KMS-11 (cell line): Measurements from ENCODE around the gene MAG.

Source experiments
- H2AFZ ChIP-seq: fragments of 200-600 bp; sonication (generic); 2 replicates; pipeline ENCODE4 v1.6.1; 2016; ENCODE audit warnings: antibody characterized with exemption, mixed run types, low read depth
- H3K27ac ChIP-seq: fragments of 200-600 bp; sonication (generic); 2 replicates; pipeline ENCODE4 v1.6.1; 2016; ENCODE audit warnings: mild to moderate bottlenecking, mixed run types
- H3K27me3 ChIP-seq: fragments of 200-600 bp; sonication (generic); 2 replicates; pipeline ENCODE4 v1.6.1; 2017; ENCODE audit warnings: mild to moderate bottlenecking, low read depth, mixed run types, moderate library complexity; ENCODE audit not compliant: insufficient read depth
- H3K36me3 ChIP-seq: fragments of 200-600 bp; sonication (generic); 2 replicates; pipeline ENCODE4 v1.6.1; 2017; ENCODE audit warnings: mild to moderate bottlenecking, mixed run types; ENCODE audit not compliant: insufficient read depth
- H3K4me1 ChIP-seq: fragments of 200-600 bp; sonication (generic); 2 replicates; pipeline ENCODE4 v1.6.1; 2016; ENCODE audit warnings: mild to moderate bottlenecking, low read depth, mixed run types; ENCODE audit not compliant: poor library complexity, severe bottlenecking
- H3K4me2 ChIP-seq: fragments of 200-600 bp; sonication (generic); 2 replicates; pipeline ENCODE4 v1.7.0; 2016; ENCODE audit warnings: mild to moderate bottlenecking, mixed run types
- H3K4me3 ChIP-seq: fragments of 200-600 bp; sonication (generic); IDR thresholded peaks from 2 replicates; pipeline ENCODE4 v1.6.1; 2017; ENCODE audit warnings: low read depth, low read length, mixed read lengths; ENCODE audit not compliant: insufficient read depth
- H3K79me2 ChIP-seq: fragments of 200-600 bp; sonication (generic); 2 replicates; pipeline ENCODE4 v1.6.1; 2016; ENCODE audit warnings: low read depth, mixed run types; ENCODE audit not compliant: insufficient read depth
- H3K9ac ChIP-seq: fragments of 200-600 bp; sonication (generic); 2 replicates; pipeline ENCODE4 v1.6.1; 2016; ENCODE audit warnings: mild to moderate bottlenecking, mixed run types
- H4K20me1 ChIP-seq: fragments of 200-600 bp; sonication (generic); 2 replicates; pipeline ENCODE4 v1.6.1; 2016; ENCODE audit warnings: mild to moderate bottlenecking, mixed run types; ENCODE audit not compliant: insufficient read depth
- CTCF ChIP-seq: fragments of 200-600 bp; sonication (generic); conservative IDR thresholded peaks from 2 replicates; pipeline ENCODE4 v1.6.1; 2017; ENCODE audit warnings: low read depth, mild to moderate bottlenecking, antibody characterized with exemption, low read length, moderate library complexity, mixed read lengths

MAG gene

DNA sequence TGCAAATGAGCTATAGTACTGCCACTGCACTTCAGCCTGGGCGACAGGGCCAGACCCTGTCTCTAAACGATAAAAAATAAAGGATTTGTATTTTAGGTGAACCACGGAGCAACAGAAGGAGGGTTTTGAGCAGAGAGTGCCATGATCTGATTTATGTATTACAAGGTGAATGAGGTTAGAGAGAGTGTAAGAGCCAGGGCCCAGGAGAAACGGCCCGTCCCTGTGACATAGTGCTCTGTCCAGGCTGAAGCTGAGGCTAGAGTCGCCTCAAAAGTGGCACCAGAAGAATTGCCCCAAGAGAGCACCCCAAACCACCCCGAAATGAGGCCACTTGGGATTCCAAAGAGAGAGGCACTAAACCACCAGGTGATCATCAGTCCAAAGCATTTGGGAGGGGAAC lies 16.9 kb downstream of the MAG start:
- Histone ChIP-seq H3K9ac (no peak overlapping the region), H3K79me2 (no peaks in the 10 kb centered on the region), H3K27me3 (peaks cover 29% of the 10 kb centered on the region; the same call in 1 of the 2 replicates), H4K20me1 (no peaks in the 10 kb centered on the region), H3K4me2 (no peak overlapping the region), H3K4me1 (no peaks in the 10 kb centered on the region), H3K36me3 (no peaks in the 10 kb centered on the region), H3K4me3 (no peak overlapping the region), H3K27ac (no peak overlapping the region), H2AFZ (no peak overlapping the region)
- TF ChIP-seq CTCF = no peak

GRCh38 chr19:35309481-35310279 lies 17.7 kb downstream of the MAG start:
- H2AFZ ChIP-seq = no peak overlapping the region
- H3K27me3 ChIP-seq = peaks cover 23% of the 10 kb centered on the region; the same call in 1 of the 2 replicates
- no peaks in the 10 kb centered on the region for H4K20me1 ChIP-seq
- no peak overlapping the region for H3K9ac ChIP-seq
- no peak overlapping the region for H3K4me3 ChIP-seq
- H3K4me2 ChIP-seq = no peak overlapping the region
- H3K79me2 ChIP-seq = no peaks in the 10 kb centered on the region
- no peaks in the 10 kb centered on the region for H3K4me1 ChIP-seq
- H3K27ac ChIP-seq = no peak overlapping the region
- TF ChIP-seq CTCF = no peak
- H3K36me3 ChIP-seq = no peaks in the 10 kb centered on the region

GRCh38 chr19:35310331-35310730 lies 18.4 kb downstream of the MAG start:
- no peak for TF ChIP-seq CTCF
- H3K27ac ChIP-seq = no peak overlapping the region
- H3K4me3 ChIP-seq = no peak overlapping the region
- H3K27me3 ChIP-seq = peaks cover 27% of the 10 kb centered on the region; the same call in 1 of the 2 replicates
- H4K20me1 ChIP-seq = no peaks in the 10 kb centered on the region
- no peaks in the 10 kb centered on the region for H3K79me2 ChIP-seq
- no peaks in the 10 kb centered on the region for H3K4me1 ChIP-seq
- no peaks in the 10 kb centered on the region for H3K36me3 ChIP-seq
- H3K9ac ChIP-seq = no peak overlapping the region
- no peak overlapping the region for H2AFZ ChIP-seq
- H3K4me2 ChIP-seq = no peak overlapping the region

- Histone ChIP-seq H3K9ac (no peak overlapping the region), H4K20me1 (no peaks in the 10 kb centered on the region), H3K4me2 (no peak overlapping the region), H3K4me1 (no peaks in the 10 kb centered on the region), H2AFZ (no peak overlapping the region), H3K4me3 (no peak overlapping the region), H3K79me2 (no peaks in the 10 kb centered on the region), H3K27ac (no peak overlapping the region), H3K27me3 (peaks cover 27% of the 10 kb centered on the region; the same call in 1 of the 2 replicates), H3K36me3 (no peaks in the 10 kb centered on the region)
- no peak for TF ChIP-seq CTCF
These were observed 19.0 kb downstream of the MAG start for GRCh38 chr19:35310811-35311465.
